ENCODE results near the gene MAP3K19.
A peak's percentile ranks its signal among the peaks of the same experiment; 100 is the strongest.
"Not testable (repeated sequence)": the region's sequence is repeated elsewhere in the genome, so short reads cannot be mapped to it uniquely, and the experiment has no call there.

The MAP3K19 gene

DNA sequence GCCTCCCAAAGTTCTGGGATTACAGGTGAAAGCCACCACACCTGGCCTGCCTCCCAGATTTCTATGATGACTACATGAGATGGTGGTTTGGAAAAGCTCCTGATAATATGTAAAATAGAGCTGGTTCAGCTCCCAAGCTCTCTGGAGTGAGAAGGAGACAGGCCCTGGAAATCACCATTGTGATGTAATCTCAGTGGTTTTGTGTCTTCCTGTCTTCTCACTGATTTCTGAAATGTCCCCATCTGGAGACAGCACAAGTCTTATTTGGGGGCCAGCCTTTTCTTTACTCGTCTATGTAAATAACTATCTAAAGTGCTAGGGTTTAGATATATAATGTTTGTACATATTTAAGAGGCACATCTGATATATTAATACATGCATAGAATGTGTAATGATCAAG is 64.6 kb downstream of the MAP3K19 start:
- no peak for FAIRE-seq

DNA sequence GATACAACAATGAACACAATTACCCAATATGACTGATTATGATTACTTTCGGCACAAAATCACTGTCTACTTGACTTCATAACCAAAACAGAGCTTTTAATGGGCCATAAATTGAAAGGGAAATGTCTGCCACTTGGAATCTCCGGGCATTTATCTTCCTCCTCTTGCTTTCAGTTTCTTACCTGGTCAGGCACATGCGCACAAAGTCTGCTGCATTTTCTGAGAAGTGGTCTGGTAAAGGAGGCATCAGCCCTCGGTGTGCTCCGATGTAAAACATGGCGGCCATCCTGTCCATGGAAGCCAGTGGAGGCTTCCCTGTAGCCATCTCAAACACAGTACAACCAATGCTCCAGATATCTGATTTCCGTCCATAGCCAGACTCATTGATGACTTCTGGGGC is 66.6 kb downstream of the MAP3K19 start:
- no peak for FAIRE-seq

DNA sequence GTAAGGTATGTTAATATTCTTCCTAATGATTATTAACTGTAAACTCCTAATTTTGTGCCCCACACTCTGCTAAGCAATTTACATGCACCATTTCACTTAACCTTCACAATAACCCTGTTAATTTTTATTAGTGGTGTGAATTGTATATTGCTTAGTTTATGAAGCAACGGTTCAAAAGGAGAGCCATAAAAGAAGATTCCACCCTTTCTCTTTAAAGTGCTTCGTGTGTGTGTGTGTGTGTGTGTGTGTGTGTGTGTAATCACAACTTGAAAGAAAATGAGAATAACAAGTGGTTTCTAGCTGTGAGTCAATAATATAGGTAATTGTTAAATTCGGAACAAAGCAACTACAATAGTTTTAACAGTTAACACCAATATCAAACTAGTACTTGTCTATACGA is 68.0 kb downstream of the MAP3K19 start:
- FAIRE-seq: no peak

DNA sequence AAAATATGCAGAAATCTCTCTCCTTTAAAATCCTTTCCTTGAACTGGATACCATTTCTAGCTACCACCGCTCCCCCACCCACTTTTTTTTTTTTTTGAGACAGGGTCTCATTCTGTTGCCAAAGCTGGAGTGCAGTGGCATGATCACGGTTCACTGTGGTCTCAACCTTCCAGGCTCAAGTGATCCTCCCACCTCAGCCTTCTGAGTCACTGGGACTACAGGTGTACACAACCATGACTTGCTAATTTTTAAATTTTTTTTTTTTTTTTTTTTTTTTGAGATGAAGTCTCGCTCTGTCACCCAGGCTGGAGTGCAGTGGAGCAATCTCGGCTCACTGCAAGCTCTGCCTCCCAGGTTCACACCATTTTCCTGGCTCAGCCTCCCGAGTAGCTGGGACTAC is 70.1 kb downstream of the MAP3K19 start:
- not testable (repeated sequence) for FAIRE-seq

DNA sequence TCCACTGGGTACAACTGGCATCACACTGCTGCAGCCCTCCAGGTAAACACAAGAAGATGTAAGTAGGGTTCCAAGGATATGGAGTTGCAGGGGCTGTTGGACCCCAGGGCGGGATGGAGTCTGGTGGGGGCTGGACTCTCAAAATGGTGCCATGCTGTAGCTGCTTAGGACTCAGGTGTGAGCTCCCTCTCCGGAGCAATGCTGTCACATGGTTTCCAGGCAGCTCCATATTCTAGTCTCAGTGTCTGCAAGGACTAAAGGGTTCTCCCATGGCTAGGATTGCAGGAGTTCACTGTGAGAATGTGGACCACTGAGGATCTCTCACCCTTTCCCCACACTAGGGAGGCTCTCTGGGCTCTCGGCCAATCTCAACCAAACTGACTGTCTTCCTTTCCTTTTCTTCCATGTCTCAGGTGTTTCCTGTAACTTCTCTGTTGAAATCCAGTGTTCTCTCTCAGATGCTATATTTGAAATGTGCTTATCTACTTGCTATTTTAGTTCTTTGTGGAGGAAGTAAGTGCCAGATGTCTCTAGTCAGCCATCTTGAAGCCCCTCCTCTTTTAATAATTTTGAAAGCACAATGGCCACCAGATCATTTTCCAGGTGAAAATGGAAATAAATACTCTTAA is 71.1 kb downstream of the MAP3K19 start:
- FAIRE-seq: no peak

DNA sequence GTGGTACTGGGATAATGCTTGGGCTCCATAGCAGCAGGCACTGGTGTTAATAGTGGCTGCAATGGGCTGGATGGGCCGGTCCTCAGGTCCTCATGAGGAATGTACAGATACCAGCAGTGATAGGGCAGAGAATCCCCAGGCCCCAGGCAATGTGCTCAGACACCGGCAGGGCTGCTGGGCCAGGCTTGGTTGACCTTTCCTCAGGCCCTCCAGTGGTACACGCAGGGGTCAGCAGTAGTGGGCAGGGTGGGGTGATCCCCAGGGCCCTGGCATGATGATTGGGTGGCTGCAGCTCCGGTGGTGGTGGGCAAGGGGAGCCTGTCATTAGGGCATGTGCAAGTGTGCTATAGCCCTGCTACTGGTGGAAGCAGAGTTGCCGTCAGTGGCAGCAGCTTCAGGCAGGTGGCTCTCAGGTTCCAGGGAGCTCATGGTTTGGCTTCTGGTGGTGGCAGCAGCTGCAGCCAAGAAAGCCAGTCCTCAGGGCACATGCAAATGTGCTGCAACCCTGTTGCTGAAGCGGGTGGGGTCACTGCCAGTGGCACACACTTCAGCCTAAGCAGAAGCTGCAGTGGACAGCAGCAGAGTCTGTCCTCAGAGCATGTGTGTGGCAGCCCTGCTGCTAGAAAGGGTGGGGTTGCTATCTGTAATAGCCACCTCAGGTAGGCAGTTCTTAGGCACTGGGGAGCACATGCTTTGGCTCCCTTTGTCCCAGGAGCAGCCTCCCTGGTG is 71.8 kb downstream of the MAP3K19 start:
- no peak for FAIRE-seq

DNA sequence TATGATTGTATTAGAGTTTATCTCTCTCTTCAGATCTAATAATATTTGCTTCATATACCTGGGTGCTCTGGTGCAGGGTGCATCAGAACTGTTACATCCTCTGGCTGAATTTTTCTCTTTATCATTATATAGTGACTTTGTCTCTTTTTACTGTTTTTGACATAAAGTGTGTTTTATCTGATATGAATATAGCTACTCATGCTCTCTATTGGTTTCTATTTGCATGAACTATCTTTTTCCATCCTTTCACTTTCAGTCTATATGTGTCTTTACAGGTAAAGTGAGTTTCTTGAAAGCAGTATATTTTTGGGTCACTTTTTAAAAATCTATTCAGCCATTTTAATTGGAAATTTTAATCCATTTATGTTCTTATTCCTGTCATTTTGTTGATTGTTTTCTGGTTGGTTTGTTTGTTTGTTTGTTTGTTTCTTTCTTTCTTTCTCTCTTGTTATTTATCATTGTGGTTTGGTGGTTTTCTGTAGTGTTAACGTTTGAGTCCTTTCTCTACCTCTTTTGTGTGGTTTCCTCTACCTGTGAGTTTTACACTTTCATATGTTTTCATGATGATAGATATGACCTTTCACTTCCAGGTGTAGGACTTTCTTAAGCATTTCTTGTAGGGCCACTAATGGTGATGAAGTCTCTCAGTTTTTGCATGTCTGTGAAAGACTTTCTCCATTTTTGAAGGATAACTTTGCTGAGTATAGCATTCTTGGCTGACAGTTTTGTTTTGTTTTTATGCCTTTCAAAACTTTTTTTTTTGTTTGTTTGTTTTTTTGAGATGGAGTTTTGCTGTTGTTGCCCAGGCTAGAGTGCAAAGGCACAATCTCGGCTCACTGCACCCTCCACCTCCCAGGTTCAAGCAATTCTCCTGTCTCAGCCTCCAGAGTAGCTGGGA is 73.8 kb downstream of the MAP3K19 start:
- FAIRE-seq: no peak

DNA sequence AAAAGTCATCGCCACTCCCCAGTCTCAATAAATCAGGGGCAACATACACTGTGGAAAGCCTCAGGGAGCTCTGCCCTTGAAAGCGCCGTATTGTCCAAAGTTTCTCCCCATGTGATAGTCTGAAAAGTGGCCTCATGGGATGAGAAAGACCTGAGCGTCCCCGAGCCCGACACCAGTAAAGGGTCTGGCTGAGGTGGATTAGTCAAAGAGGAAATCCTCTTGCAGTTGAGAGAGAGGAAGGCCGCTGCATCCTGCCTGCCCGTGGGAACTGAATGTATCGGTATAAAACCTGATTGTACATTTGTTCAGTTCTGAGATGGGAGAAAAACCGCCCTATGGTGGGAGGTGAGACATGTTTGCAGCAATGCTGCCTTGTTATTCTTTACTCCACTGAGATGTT is 80.1 kb downstream of the MAP3K19 start:
- not testable (repeated sequence) for FAIRE-seq

DNA sequence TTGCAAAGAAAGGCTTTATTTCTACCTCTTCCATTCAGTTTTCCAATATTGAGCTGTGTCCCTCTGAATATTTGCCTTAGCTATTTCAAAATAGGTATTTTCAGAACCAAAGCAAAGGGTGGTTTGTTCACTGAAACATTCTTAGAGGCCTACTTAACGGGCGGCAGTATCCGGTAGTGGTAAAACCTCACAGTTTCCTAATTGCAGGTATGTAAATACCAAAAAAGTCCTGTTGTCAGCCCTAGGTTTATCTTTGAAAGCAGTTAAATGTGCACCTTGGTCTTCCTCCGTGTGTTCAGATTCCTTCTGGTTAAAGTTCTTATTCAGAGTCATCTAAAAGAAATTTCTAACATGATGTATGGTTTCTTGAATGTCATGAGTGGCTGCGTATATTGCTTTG is 89.8 kb downstream of the MAP3K19 start:
- no peak for FAIRE-seq

DNA sequence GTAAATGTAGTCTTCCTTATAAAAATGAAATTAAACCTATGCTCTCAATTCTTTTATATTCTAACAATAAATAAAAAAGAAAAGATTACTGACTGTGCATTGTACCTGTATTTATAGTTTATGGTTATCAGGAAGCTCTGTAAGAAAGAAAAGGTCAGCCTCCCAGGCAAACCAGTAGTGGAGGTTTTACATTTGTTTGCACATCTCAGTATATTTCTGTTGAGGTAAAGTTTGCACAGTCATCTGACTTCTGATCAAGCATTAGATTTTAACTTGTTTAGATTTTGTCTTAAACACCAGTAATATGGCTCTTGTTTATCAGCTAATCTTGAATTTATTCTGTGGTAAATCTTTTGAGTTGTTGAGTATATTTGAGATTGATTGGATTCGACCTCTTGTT is 91.5 kb downstream of the MAP3K19 start:
- no peak for FAIRE-seq

DNA sequence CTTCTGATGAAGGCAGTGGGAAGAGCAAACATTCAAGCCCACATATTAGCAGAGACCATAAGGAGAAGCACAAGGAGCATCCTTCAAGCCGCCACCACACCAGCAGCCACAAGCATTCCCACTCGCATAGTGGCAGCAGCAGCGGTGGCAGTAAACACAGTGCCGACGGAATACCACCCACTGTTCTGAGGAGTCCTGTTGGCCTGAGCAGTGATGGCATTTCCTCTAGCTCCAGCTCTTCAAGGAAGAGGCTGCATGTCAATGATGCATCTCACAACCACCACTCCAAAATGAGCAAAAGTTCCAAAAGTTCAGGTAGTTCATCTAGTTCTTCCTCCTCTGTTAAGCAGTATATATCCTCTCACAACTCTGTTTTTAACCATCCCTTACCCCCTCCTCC is 93.2 kb downstream of the MAP3K19 start:
- FAIRE-seq: no peak

DNA sequence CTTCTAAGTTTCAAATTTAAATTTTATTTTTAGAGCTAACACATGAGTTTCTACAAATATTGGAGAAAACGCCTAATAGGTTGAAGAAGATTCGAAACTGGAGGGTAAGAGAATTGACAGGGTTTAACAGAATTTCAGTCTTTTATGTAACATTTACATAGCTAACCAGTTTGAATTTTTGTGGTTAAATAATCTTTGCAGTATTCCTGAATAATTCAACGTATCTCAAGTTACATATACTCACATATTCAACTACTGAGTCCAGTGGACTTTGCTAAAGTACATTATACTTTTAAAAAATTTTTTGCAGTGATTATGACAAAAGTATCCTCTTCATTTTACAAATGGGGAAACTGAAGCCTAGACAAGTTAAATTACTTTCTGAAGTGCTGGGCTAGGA is 94.6 kb downstream of the MAP3K19 start:
- FAIRE-seq: no peak

DNA sequence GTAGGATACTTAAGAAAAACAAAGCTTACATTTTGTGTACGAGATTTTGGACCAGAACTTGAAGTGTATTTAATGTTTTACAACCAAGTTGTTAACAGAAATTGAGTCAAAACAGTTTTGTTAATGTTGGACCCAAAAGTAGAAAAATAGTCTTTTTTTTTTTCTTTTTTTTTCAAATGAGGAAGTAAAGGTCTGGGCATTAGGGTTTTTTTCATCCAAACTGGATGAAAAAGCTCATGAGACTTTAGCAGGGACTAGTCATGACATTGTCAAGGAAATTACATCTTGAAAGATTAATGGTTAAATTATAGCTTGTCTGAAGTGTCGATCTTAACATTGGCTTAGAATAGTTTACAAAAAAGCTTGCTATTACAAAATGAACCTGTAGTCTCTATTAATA is 96.4 kb downstream of the MAP3K19 start:
- FAIRE-seq: peak; percentile 33

DNA sequence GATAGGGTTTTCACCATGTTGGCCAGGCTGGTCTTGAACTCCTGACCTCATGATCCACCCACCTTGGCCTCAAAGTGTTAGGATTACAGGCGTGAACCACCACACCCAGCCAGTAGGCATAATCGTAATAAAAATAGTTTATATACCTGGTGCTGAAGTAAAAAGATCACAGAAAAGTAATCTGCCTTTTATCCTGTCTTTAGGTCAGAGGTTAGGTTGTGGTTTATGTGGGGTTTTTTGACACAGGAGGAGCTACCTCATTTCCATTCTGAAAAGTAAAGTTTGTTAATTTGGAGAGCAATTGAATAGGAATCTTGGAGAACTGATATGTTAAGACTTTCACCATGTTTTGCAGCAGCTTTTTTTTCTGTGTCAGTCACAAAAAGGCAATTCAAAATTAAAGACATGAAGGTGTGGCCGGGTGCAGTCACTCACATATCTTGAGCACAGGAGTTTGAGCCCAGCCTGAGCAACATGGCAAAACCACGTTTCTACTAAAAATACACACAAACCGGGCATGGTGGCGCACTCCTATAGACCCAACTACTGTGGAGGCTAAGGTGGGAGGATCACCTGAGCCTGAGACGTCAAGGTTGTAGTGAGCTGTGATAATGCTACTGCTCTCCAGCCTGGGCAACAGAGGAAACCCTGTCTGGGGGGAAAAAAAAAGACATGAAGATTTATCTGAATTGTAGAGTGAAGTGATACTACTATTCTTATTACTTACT is 97.1 kb downstream of the MAP3K19 start:
- no peak for FAIRE-seq

DNA sequence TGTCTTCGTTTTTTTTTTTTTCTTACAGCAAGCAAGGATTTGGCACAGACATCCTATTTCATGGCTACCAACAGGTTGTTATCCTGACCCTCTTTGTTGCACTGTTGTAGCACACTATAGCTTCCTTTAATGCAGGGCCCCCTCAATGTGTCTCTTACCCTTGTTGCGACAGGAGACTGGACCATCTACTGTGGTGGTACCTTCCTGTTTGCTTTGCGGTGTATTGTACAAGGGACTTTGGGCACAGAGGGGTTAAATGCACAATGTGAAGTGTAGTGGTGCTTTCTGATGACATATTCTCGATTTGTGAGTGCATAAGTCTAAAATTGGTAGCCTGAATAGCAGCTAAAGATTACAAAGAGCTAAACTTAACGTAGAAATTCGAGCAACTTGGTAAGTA is 101.2 kb downstream of the MAP3K19 start:
- no peak for FAIRE-seq

DNA sequence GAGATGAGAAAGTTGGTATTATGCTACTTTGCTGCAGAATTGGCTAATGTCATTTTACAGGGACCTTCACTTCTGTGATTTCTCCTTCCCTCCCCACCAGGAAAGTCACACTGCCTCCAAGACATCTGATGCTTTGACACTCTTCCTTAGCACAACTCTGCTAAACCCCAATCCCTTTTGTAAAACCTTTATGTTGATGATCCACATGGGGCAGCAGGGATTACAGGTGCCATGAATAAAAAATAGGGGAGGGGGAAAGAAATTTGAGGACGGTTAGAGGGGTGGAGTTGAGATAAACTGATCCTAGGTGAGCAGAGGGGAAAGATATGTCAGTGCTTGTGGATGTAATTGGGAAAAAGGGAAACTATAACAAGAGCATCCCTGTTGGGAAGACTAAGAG is 102.3 kb downstream of the MAP3K19 start:
- no peak for FAIRE-seq

DNA sequence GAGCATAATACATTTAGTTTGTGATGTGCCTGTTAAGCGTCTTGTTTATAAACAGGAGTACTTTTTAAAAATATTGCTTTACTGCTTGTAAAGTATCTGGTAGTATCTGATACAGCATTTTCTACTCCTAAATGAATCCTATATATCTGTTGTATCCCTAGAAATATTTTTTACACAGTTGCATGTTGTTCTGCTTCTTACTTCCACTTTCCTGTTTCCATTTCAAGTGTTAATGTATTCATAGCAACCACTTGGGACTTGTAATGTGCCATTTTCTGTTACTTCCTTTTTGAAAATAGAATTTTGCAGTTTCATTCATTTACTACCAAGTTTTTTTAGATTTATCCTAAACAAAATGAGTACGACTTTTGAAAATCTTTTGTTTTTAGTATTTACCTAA is 103.7 kb downstream of the MAP3K19 start:
- FAIRE-seq: peak; percentile 71

DNA sequence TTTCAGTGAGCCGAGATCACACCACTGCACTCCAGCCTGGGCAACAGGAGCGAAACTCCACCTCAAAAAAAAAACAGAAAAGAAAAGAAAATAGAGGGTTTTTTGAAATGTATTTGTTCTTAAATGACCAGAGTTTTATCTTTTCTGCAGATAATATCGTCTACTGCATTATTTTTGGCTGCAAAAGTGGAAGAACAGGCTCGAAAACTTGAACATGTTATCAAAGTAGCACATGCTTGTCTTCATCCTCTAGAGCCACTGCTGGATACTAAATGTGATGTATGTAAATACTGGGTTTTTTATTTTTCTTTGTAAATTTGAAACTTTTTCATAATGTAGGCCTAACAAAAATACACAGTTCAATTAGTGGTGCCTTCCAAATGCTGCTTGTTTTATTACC is 110.6 kb downstream of the MAP3K19 start:
- FAIRE-seq: no peak

DNA sequence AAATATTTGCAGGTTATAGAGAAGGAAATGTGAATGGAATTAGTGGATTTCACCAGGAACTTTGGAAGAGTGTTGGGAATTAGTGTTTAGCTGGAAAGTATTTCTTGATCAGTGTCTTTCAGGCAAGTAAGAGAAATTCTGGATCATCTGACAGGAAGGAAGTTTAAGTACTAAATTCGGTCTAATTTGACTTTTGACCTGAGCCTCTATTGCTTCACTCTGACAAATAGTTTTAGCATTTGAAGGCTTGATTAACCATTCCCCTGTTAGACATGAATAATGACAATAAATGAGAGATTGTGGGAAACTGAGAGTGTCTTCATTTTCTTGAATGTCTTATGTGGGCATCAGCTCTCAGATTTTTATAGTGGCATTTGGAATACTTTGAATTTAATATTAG is 112.6 kb downstream of the MAP3K19 start:
- no peak for FAIRE-seq

DNA sequence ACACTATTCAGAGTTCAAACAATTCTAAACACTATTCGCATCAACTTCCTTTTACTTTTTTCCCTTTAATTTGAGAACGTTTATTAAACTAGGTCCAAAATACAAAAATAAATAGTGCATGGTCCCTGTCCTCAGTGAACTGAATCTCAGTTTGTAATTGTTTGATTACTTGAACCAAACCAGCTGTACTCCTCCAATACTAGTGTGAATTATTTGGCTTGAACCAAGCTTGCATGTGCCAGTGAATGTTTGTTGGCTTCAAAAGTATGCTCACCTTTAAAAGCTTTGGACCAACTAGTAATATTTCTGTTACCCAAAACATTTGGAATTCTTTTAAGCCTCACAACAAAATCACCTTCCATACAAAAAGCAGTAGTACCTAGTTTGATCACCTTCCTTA is 113.1 kb downstream of the MAP3K19 start:
- FAIRE-seq: no peak

DNA sequence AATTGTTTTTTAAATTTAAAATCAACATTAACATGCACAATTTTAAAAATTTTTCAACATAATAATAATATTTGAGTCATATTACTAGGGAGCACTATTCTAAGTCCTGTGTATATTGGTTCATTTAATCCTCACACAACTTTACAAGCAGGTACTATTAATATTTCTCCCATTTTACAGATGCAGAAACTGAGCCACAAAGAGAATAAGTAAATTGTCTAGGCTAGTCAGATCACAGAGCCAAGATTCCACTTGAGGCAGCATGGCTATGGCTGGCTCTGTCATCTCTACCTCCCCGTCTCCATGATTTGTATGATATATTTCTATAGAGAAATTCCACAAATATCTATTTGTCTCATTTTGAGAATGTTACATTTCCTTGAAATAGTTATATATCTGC is 113.5 kb downstream of the MAP3K19 start:
- no peak for FAIRE-seq

DNA sequence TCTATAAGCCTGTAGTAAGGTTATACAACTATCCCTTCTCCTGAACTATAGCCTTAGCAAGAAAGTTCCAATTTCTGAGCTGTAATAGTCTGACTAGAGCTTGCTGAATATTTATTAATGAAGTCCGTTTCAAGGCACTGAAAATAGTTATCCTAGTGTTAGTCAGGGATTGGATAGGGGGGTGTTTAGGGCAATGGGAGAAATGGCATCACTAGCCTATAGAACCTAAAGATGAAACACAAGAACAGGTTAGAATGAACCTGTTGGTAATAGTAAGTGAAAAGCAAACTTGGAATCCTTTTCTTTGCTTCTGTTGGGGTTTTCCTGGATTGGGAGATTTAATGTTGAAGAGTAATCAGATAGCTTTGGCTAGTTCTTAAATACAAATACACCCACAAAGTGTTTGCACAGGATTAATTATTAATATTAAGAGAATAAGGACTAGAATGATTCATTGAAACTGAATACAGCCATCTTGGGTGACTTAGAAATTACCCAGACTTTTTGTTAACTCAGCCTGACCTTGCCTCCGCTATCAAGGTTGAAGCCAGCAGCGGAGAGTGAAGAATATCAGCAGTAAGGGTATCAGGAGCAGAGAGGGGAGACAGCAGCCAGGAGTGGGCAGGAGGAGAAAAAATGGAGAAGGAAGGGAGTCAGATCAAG is 114.3 kb downstream of the MAP3K19 start:
- FAIRE-seq: no peak

DNA sequence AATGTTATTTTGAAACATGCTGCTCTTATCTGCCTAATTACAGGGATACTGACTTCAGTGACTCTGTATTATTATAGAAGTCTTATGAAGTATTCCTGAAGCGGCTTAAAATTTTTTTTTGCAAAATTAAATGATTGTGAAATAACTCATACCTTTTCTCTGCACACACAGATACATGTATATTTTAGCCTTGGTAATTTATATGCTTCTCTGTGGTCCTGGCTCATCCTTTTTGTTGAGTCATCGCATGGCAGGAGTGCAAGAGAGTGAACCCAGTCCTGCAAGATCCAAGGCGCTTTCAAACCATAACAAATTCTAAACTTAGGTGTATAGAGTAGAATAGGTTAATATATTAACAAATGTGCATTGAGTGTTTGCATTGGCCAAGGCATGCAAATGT is 120.1 kb downstream of the MAP3K19 start:
- FAIRE-seq: no peak

All from G401.6 (cell line).